Duodenal mucosa (tissue), 2 donors: ENCODE results near the gene RRAS2.

ENCODE experiments used
- H3K27ac ChIP-seq: one replicate; pipeline ENCODE4 v1.7.0; 2013; ENCODE audit warnings: low read depth, low read length
- H3K27me3 ChIP-seq, 2 donors: one replicate each; pipeline ENCODE4 v1.7.0; 2013; ENCODE audit warnings: low read length in 2 of 2, control low read depth in 1 of 2; ENCODE audit not compliant: insufficient read depth in 2 of 2, control insufficient read depth in 1 of 2
- H3K36me3 ChIP-seq, 2 donors: one replicate each; pipeline ENCODE4 v1.7.0; 2013; ENCODE audit warnings: low read length in 2 of 2, control low read depth in 1 of 2; ENCODE audit not compliant: insufficient read depth in 2 of 2, control insufficient read depth in 1 of 2
- H3K4me1 ChIP-seq, 2 donors: one replicate each; pipeline ENCODE4 v1.7.0; 2013; ENCODE audit warnings: low read length in 2 of 2, control low read depth in 1 of 2; ENCODE audit not compliant: insufficient read depth in 2 of 2, control insufficient read depth in 1 of 2
- H3K4me3 ChIP-seq, 2 donors: one replicate each; pipeline ENCODE4 v1.7.0; 2013; ENCODE audit warnings: low read length in 2 of 2, low read depth in 1 of 2
- H3K9ac ChIP-seq, 2 donors: one replicate each; pipeline ENCODE4 v1.7.0; 2013; ENCODE audit warnings: low read length in 2 of 2, low read depth in 1 of 2
- H3K9me3 ChIP-seq, 2 donors: one replicate each; pipeline ENCODE4 v1.7.0; 2013; ENCODE audit warnings: low read length in 2 of 2, control low read depth in 1 of 2; ENCODE audit not compliant: control insufficient read depth in 1 of 2

The RRAS2 gene

GRCh38 chr11:14373941-14374646, 15.1 kb upstream of the RRAS2 start:
- no peaks in the 10 kb centered on the region for H3K9me3 ChIP-seq
- no peak overlapping the region for H3K27ac ChIP-seq
- peaks cover 7 to 17% of the 10 kb centered on the region in 2 donors for H3K4me1 ChIP-seq
- no peaks in the 10 kb centered on the region for H3K36me3 ChIP-seq
- H3K27me3 ChIP-seq, result no peaks in the 10 kb centered on the region
- H3K4me3 ChIP-seq, result no peak overlapping the region
- H3K9ac ChIP-seq, result no peak overlapping the region

GRCh38 chr11:14372011-14372410, 13.0 kb upstream of the RRAS2 start:
- no peak overlapping the region for H3K4me3 ChIP-seq
- H3K27me3 ChIP-seq, result no peaks in the 10 kb centered on the region
- H3K9ac ChIP-seq, result no peak overlapping the region
- H3K9me3 ChIP-seq, result no peaks in the 10 kb centered on the region
- peaks cover 7 to 17% of the 10 kb centered on the region in 2 donors for H3K4me1 ChIP-seq
- H3K27ac ChIP-seq, result no peak overlapping the region
- no peaks in the 10 kb centered on the region for H3K36me3 ChIP-seq

DNA sequence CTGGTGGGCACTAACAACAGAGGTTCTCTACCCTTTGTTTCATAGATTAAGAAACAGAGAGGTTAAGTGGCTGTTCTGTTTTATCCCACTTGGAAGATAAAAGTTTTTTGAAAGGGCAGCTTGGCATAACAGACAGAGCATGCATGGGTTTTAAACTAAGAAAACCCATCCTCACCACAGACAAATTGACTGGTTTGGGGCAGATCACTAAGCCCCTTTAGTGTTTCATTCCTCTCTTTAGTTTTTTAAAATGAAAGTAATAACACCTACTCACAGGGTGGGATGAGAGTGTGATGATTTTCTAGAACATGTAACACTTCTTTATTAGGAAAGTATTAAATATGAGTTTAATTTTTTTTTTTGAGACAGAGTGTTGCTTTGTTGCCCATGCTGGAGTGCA, 12.3 kb upstream of the RRAS2 start:
- Histone ChIP-seq H3K9ac (no peak overlapping the region), H3K4me3 (no peak overlapping the region), H3K36me3 (no peaks in the 10 kb centered on the region), H3K27me3 (no peaks in the 10 kb centered on the region), H3K27ac (no peak overlapping the region), H3K9me3 (no peaks in the 10 kb centered on the region), H3K4me1 (peaks cover 7 to 17% of the 10 kb centered on the region in 2 donors)

- H3K9ac ChIP-seq, result no peak overlapping the region
- no peaks in the 10 kb centered on the region for H3K9me3 ChIP-seq
- H3K27ac ChIP-seq, result no peak overlapping the region
- no peak overlapping the region for H3K4me3 ChIP-seq
- peaks cover 7 to 16% of the 10 kb centered on the region in 2 donors for H3K4me1 ChIP-seq
- H3K36me3 ChIP-seq, result no peaks in the 10 kb centered on the region
- no peaks in the 10 kb centered on the region for H3K27me3 ChIP-seq
Measured at GRCh38 chr11:14370496-14370895, 11.5 kb upstream of the RRAS2 start.

DNA sequence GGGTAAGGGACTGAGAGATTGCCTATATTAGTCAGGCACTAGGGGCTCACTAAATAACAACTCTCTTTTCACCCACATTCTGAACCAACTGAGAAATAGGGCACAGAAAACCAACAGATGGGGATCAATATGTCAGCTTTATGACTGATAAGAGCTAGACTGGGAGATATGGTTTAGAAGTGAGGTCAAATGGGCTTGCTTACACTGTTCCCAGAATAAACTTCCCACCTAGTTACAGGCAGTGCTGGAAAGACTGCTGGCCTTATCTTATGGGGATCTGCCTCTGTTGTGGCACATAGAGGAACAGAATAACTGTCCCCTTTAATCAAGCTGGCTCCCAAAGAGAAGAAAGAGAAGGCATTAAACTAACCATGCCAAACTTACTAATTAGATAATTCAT, 10.6 kb upstream of the RRAS2 start:
- Histone ChIP-seq H3K27me3 (no peaks in the 10 kb centered on the region), H3K9ac (no peak overlapping the region), H3K9me3 (no peaks in the 10 kb centered on the region), H3K27ac (no peak overlapping the region), H3K36me3 (no peaks in the 10 kb centered on the region), H3K4me3 (no peak overlapping the region), H3K4me1 (peaks cover 7 to 8% of the 10 kb centered on the region in 2 donors)

DNA sequence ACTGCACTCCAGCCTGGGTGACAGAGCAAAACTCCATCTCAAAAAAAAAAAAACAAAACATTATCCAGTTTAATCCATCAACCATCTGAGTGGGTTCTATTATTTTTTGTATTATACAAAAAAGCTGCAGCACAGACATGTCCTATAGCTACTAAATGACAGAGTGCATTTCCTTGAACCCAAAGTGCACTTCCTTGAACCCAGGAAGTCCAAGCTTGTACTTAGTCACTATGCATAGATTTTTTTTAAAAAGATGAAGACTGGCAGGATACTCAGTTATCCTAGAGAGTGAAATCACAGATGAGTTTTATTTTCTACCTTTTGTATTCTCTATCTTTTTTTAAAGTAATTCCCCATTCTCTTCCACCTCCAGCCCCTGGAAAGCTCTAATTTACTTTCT, 8.0 kb upstream of the RRAS2 start:
- Histone ChIP-seq H3K36me3 (no peaks in the 10 kb centered on the region), H3K9me3 (no peaks in the 10 kb centered on the region), H3K9ac (no peak overlapping the region), H3K4me1 (no peaks in the 10 kb centered on the region), H3K27ac (no peak overlapping the region), H3K27me3 (no peaks in the 10 kb centered on the region), H3K4me3 (no peak overlapping the region)

- Histone ChIP-seq H3K27ac (no peak overlapping the region), H3K36me3 (no peaks in the 10 kb centered on the region), H3K27me3 (no peaks in the 10 kb centered on the region), H3K4me3 (no peak overlapping the region), H3K4me1 (peaks cover 0 to 4% of the 10 kb centered on the region in 2 donors), H3K9me3 (no peaks in the 10 kb centered on the region), H3K9ac (no peak overlapping the region)
Measured at GRCh38 chr11:14364322-14364721, 5.3 kb upstream of the RRAS2 start.

DNA sequence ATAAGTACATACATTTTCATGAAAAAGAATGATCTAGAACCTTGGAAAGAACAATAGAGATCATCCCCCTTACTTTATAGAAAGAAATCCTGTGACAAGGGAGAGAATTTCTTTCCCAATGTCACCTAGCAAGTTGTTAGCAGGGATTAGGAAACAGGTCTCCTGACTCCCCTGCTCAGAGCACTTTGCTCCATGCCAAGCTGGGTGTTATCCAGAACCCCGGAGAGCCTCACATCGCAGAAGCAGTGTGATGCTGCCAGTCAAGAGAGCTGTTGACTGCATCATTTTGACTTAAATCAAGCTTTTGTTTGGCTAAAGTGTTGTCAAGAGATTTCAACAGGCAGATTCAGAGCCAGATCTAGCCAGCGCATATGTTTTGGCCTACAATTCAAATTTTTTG, 3.6 kb upstream of the RRAS2 start:
- H3K9ac ChIP-seq, result no peak overlapping the region
- no peak overlapping the region for H3K4me3 ChIP-seq
- H3K4me1 ChIP-seq, result peaks cover 5% of the 10 kb centered on the region in 2 donors
- no peaks in the 10 kb centered on the region for H3K9me3 ChIP-seq
- no peaks in the 10 kb centered on the region for H3K36me3 ChIP-seq
- H3K27me3 ChIP-seq, result no peaks in the 10 kb centered on the region
- H3K27ac ChIP-seq, result no peak overlapping the region

- Histone ChIP-seq H3K9me3 (no peaks in the 10 kb centered on the region), H3K9ac (no peak overlapping the region), H3K4me3 (no peak overlapping the region), H3K36me3 (no peaks in the 10 kb centered on the region), H3K27ac (no peak overlapping the region), H3K4me1 (peaks cover 10% of the 10 kb centered on the region in 2 donors), H3K27me3 (no peaks in the 10 kb centered on the region)
Measured at GRCh38 chr11:14361951-14362350, 3.0 kb upstream of the RRAS2 start.

- no peaks in the 10 kb centered on the region for H3K36me3 ChIP-seq
- H3K9me3 ChIP-seq, result no peaks in the 10 kb centered on the region
- H3K9ac ChIP-seq, result no peak overlapping the region
- H3K4me1 ChIP-seq, result peaks cover 10% of the 10 kb centered on the region in 2 donors
- H3K4me3 ChIP-seq, result no peak overlapping the region
- H3K27ac ChIP-seq, result no peak overlapping the region
- H3K27me3 ChIP-seq, result no peaks in the 10 kb centered on the region
Measured at GRCh38 chr11:14360976-14361375, 2.0 kb upstream of the RRAS2 start.
